SK-N-SH (cell line): ENCODE results near the gene AEBP2. TPM values are rescaled to one million over a fixed set of nuclear protein-coding genes. Genes with fewer than 3 reads are reported as not detected.
A peak's percentile ranks its signal among the peaks of the same experiment; 100 is the strongest.

Source experiments
- CTCF ChIA-PET: fragments of 300-600, 350-600 bp; formaldehyde crosslinking; extraction: SDS; loops from one replicate; lab custom pipeline; 2021; lab: Yijun Ruan, JAX
- POLR2A ChIA-PET: fragments of 350-600 bp; sonication (Branson Sonifier 250); formaldehyde crosslinking; extraction: SDS; loops from one replicate; lab custom pipeline; 2020; ENCODE audit warnings: antibody characterized with exemption, inconsistent platforms; lab: Yijun Ruan, JAX
- DNase-seq: peaks from one replicate; pipeline ENCODE4 v3.0.0; 2012
- H2AFZ ChIP-seq: fragments of 200-600 bp; sonication (generic); 2 replicates; pipeline ENCODE4 v1.8.1; 2016; ENCODE audit warnings: antibody characterized with exemption, mild to moderate bottlenecking, low read depth
- H3F3A ChIP-seq: fragments of 200-600 bp; sonication (generic); replicated peaks from 2 replicates; pipeline ENCODE3; 2016; ENCODE audit warnings: antibody characterized with exemption, mild to moderate bottlenecking; ENCODE audit not compliant: insufficient read depth
- H3K27ac ChIP-seq, 2 experiments: fragments of 200-500 bp in 1 of 2; fragments of 200-600 bp in 1 of 2; sonication (Bioruptor generic) in 1 of 2; sonication (generic), shearing (Covaris generic) in 1 of 2; 2 replicates each; pipeline versions ENCODE4 v1.5.1 to v1.6.1; 2014 to 2016; ENCODE audit warnings: low read depth in 2 of 2, inconsistent platforms in 1 of 2, low read length in 1 of 2, mild to moderate bottlenecking in 1 of 2, mixed read lengths in 1 of 2
- H3K27me3 ChIP-seq: fragments of 200-600 bp; sonication (generic), shearing (Covaris generic); 2 replicates; pipeline ENCODE4 v1.6.1; 2016; ENCODE audit warnings: mixed run types; ENCODE audit not compliant: insufficient read depth
- H3K36me3 ChIP-seq, 2 experiments: fragments of 200-500 bp in 1 of 2; fragments of 200-600 bp in 1 of 2; sonication (Bioruptor generic) in 1 of 2; sonication (generic) in 1 of 2; replicated peaks in 1 of 2; 2 replicates each; pipeline versions ENCODE3 to v1.5.1; 2014 to 2016; ENCODE audit warnings: low read length in 1 of 2, mild to moderate bottlenecking in 1 of 2; ENCODE audit not compliant: insufficient read depth in 2 of 2, control insufficient read depth in 1 of 2
- H3K4me1 ChIP-seq, 2 experiments: fragments of 200-500 bp in 1 of 2; fragments of 200-600 bp in 1 of 2; sonication (Bioruptor generic) in 1 of 2; sonication (generic), shearing (Covaris generic) in 1 of 2; 2 replicates each; pipeline versions ENCODE4 v1.5.1 to v1.6.1; 2014 to 2016; ENCODE audit warnings: low read depth in 1 of 2, low read length in 1 of 2, mixed run types in 1 of 2; ENCODE audit not compliant: insufficient read depth in 2 of 2, control insufficient read depth in 1 of 2
- H3K4me2 ChIP-seq: fragments of 200-600 bp; sonication (generic), shearing (Covaris generic); 2 replicates; pipeline ENCODE4 v1.6.1; 2017; ENCODE audit warnings: mixed run types
- H3K4me3 ChIP-seq, 2 experiments: fragments of 200-500 bp in 1 of 2; fragments of 200-600 bp in 1 of 2; sonication (Bioruptor generic) in 1 of 2; sonication (generic), shearing (Covaris generic) in 1 of 2; 2 replicates each; pipeline versions ENCODE4 v1.5.1 to v1.8.1; 2014 to 2016; ENCODE audit warnings: low read depth in 2 of 2, inconsistent platforms in 1 of 2, low read length in 1 of 2, mild to moderate bottlenecking in 1 of 2, mixed read lengths in 1 of 2, moderate library complexity in 1 of 2
- H3K79me2 ChIP-seq: fragments of 200-600 bp; sonication (generic); 2 replicates; pipeline ENCODE4 v1.8.1; 2017; ENCODE audit warnings: mild to moderate bottlenecking; ENCODE audit not compliant: insufficient read depth
- H3K9ac ChIP-seq: fragments of 200-600 bp; sonication (generic); 2 replicates; pipeline ENCODE4 v1.6.1; 2017; ENCODE audit warnings: mixed run types
- H3K9me2 ChIP-seq: fragments of 200-600 bp; sonication (generic); 2 replicates; pipeline ENCODE4 v1.6.1; 2017; ENCODE audit warnings: mixed run types
- H3K9me3 ChIP-seq: fragments of 200-600 bp; sonication (generic); 2 replicates; pipeline ENCODE4 v1.6.1; 2017; ENCODE audit warnings: mixed run types, mild to moderate bottlenecking, moderate library complexity
- H4K20me1 ChIP-seq: fragments of 200-600 bp; sonication (generic); 2 replicates; pipeline ENCODE4 v1.6.1; 2017; ENCODE audit warnings: mild to moderate bottlenecking, mixed run types; ENCODE audit not compliant: insufficient read depth
- ELF1 ChIP-seq: IDR thresholded peaks from 2 replicates; pipeline ENCODE4 v1.4.0; 2012
- FOSL2 ChIP-seq: IDR thresholded peaks from 2 replicates; pipeline ENCODE4 v1.4.0; 2012; ENCODE audit warnings: low read depth, mild to moderate bottlenecking, moderate library complexity, borderline replicate concordance
- FOXM1 ChIP-seq: IDR thresholded peaks from 2 replicates; pipeline ENCODE4 v1.4.0; 2012; ENCODE audit warnings: low read depth, mild to moderate bottlenecking
- MAX ChIP-seq: IDR thresholded peaks from 2 replicates; pipeline ENCODE4 v1.4.0; 2012; ENCODE audit warnings: low read depth
- MEF2A ChIP-seq: IDR thresholded peaks from 2 replicates; pipeline ENCODE4 v1.4.0; 2012; ENCODE audit warnings: low read depth, borderline replicate concordance
- NFIC ChIP-seq: IDR thresholded peaks from 2 replicates; pipeline ENCODE4 v1.4.0; 2012; ENCODE audit warnings: borderline replicate concordance
- NRF1 ChIP-seq: IDR thresholded peaks from 2 replicates; pipeline ENCODE4 v1.6.1; 2012; ENCODE audit warnings: low read depth, mild to moderate bottlenecking, low read length
- POLR2AphosphoS5 ChIP-seq: IDR thresholded peaks from 2 replicates; pipeline ENCODE4 v1.6.1; 2012; ENCODE audit warnings: low read depth, low read length
- RFX5 ChIP-seq: IDR thresholded peaks from 2 replicates; pipeline ENCODE4 v1.6.1; 2012; ENCODE audit warnings: mild to moderate bottlenecking, improper control_type of control experiment, low read length
- RXRA ChIP-seq: IDR thresholded peaks from 2 replicates; pipeline ENCODE4 v1.4.0; 2012; ENCODE audit warnings: low read depth, mild to moderate bottlenecking, borderline replicate concordance
- SIN3A ChIP-seq: IDR thresholded peaks from 2 replicates; pipeline ENCODE4 v1.6.1; 2012; ENCODE audit warnings: low read depth, mild to moderate bottlenecking, low read length, moderate library complexity, borderline replicate concordance
- SMC3 ChIP-seq: IDR thresholded peaks from 2 replicates; pipeline ENCODE4 v1.6.1; 2012; ENCODE audit warnings: low read depth, low read length, improper control_type of control experiment
- TAF1 ChIP-seq: IDR thresholded peaks from 2 replicates; pipeline ENCODE4 v1.6.1; 2012; ENCODE audit warnings: low read depth, mild to moderate bottlenecking, low read length, moderate library complexity, borderline replicate concordance
- TCF12 ChIP-seq: IDR thresholded peaks from 2 replicates; pipeline ENCODE4 v1.4.0; 2012
- TEAD4 ChIP-seq: IDR thresholded peaks from 2 replicates; pipeline ENCODE4 v1.4.0; 2012; ENCODE audit warnings: mild to moderate bottlenecking, borderline replicate concordance; ENCODE audit not compliant: insufficient read depth
- ZBTB33 ChIP-seq: IDR thresholded peaks from 2 replicates; pipeline ENCODE4 v1.4.0; 2012; ENCODE audit warnings: low read depth, borderline replicate concordance
- WGBS: methylation state at CpG from one replicate; pipeline ENCODE4 v1.1.6; 2017; ENCODE audit warnings: low lambda C conversion rate; 5-methylcytosine and 5-hydroxymethylcytosine counted together
- polyA plus RNA-seq, 3 experiments: library from polyadenylated mRNA; depleted of rRNA; stranded (reverse); fragments of >200 nt; gene quantifications; 2 replicates each; pipeline ENCODE4 v1.2.3, GENCODE V29; 2012
- TF ChIP-seq, protein P1 (sequence below): IDR thresholded peaks from 2 replicates; pipeline ENCODE4; 2012
- TF ChIP-seq, protein P2 (sequence below): IDR thresholded peaks from 2 replicates; pipeline ENCODE4 v1.4.0; 2012; ENCODE audit warnings: low read depth, borderline replicate concordance
- TF ChIP-seq, protein P3 (sequence below): IDR thresholded peaks from 2 replicates; pipeline ENCODE4 v1.6.1; 2012; ENCODE audit warnings: mild to moderate bottlenecking, low read depth, low read length, moderate library complexity

AEBP2 gene
- polyA plus RNA-seq, 1 of the 3 experiments (the other 2 are of a cell fraction), result 10.4 TPM

GRCh38 chr12:19515179-19515578 is 75.9 kb downstream of the AEBP2 start:
- no peak overlapping the region for H2AFZ ChIP-seq
- no peaks in the 10 kb centered on the region for H3K9me3 ChIP-seq
- CTCF ChIA-PET, result interaction anchor here (1.2 kb wide), 1 partner anchor 13 kb away, joined by 3 read pairs; no protein-coding TSS in a partner anchor
- peaks cover 28 to 75% of the 10 kb centered on the region in 2 experiments for H3K36me3 ChIP-seq
- H3K9me2 ChIP-seq, result no peaks in the 10 kb centered on the region
- H3K4me3 ChIP-seq, result no peak overlapping the region
- no peak overlapping the region for H3K27ac ChIP-seq
- 81% methylated on average over 5 of the region's 5 CpGs for WGBS
- peaks cover 65% of the 10 kb centered on the region; the same call in 1 of the 2 replicates for H3K79me2 ChIP-seq
- H3F3A ChIP-seq, result peaks cover 4% of the 10 kb centered on the region
- H3K27me3 ChIP-seq, result no peaks in the 10 kb centered on the region
- TF ChIP-seq NRF1 (no peak), ZBTB33 (no peak)
- TF ChIP-seq, all 33 proteins: peak for 0
- Histone ChIP-seq H3K4me2 (no peak overlapping the region), H3K9ac (no peak overlapping the region), H4K20me1 (no peaks in the 10 kb centered on the region; the same call in 1 of the 2 replicates), H3K4me1 (peaks cover 0 to 11% of the 10 kb centered on the region in 2 experiments)
- DNase-seq, result no peak
- POLR2A ChIA-PET, result no interaction called here

DNA sequence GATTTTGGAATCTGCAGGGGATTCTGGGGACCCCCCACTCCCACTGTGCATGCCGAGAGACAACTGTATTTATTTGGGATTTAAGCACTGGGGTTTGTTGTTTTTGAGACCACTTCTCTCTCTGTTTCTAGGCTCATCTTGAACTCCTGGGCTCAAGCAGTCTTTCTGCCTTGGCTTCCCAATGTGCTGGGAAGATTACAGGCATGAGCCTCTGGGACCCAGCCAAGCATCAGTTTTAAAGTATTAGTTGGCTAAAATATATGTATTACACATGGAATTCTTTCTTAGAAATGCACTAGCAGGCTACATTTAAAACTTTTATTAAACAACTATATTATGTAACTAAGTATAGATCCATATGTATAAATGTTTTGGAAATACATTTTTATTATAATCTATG is 78.3 kb downstream of the AEBP2 start:
- no peak for TF ChIP-seq MAX
- TF ChIP-seq, protein P1, sequence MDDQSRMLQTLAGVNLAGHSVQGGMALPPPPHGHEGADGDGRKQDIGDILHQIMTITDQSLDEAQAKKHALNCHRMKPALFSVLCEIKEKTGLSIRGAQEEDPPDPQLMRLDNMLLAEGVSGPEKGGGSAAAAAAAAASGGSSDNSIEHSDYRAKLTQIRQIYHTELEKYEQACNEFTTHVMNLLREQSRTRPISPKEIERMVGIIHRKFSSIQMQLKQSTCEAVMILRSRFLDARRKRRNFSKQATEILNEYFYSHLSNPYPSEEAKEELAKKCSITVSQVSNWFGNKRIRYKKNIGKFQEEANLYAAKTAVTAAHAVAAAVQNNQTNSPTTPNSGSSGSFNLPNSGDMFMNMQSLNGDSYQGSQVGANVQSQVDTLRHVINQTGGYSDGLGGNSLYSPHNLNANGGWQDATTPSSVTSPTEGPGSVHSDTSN, result no peak
- TF ChIP-seq, protein P2, sequence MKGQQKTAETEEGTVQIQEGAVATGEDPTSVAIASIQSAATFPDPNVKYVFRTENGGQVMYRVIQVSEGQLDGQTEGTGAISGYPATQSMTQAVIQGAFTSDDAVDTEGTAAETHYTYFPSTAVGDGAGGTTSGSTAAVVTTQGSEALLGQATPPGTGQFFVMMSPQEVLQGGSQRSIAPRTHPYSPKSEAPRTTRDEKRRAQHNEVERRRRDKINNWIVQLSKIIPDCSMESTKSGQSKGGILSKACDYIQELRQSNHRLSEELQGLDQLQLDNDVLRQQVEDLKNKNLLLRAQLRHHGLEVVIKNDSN, result no peak
- no peak for TF ChIP-seq FOXM1
- TF ChIP-seq NRF1, result no peak
- TF ChIP-seq TCF12, result no peak
- TF ChIP-seq SMC3, result no peak
- no peak for TF ChIP-seq SIN3A
- TF ChIP-seq RFX5, result no peak
- no peak for TF ChIP-seq FOSL2
- no peak for TF ChIP-seq POLR2AphosphoS5
- no peak for TF ChIP-seq ELF1
- TF ChIP-seq TAF1, result no peak
- TF ChIP-seq NFIC, result no peak
- no peak for TF ChIP-seq MEF2A
- no peak for TF ChIP-seq TEAD4
- TF ChIP-seq RXRA, result no peak
- TF ChIP-seq, protein P3, sequence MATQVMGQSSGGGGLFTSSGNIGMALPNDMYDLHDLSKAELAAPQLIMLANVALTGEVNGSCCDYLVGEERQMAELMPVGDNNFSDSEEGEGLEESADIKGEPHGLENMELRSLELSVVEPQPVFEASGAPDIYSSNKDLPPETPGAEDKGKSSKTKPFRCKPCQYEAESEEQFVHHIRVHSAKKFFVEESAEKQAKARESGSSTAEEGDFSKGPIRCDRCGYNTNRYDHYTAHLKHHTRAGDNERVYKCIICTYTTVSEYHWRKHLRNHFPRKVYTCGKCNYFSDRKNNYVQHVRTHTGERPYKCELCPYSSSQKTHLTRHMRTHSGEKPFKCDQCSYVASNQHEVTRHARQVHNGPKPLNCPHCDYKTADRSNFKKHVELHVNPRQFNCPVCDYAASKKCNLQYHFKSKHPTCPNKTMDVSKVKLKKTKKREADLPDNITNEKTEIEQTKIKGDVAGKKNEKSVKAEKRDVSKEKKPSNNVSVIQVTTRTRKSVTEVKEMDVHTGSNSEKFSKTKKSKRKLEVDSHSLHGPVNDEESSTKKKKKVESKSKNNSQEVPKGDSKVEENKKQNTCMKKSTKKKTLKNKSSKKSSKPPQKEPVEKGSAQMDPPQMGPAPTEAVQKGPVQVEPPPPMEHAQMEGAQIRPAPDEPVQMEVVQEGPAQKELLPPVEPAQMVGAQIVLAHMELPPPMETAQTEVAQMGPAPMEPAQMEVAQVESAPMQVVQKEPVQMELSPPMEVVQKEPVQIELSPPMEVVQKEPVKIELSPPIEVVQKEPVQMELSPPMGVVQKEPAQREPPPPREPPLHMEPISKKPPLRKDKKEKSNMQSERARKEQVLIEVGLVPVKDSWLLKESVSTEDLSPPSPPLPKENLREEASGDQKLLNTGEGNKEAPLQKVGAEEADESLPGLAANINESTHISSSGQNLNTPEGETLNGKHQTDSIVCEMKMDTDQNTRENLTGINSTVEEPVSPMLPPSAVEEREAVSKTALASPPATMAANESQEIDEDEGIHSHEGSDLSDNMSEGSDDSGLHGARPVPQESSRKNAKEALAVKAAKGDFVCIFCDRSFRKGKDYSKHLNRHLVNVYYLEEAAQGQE, result no peak
- no peaks in the 10 kb centered on the region for H3K9me2 ChIP-seq
- H3F3A ChIP-seq, result peaks cover 10% of the 10 kb centered on the region
- H2AFZ ChIP-seq, result no peak overlapping the region
- H3K36me3 ChIP-seq, result peaks cover 31 to 76% of the 10 kb centered on the region in 2 experiments
- H4K20me1 ChIP-seq, result no peaks in the 10 kb centered on the region
- no peak overlapping the region for H3K4me3 ChIP-seq
- H3K9me3 ChIP-seq, result no peaks in the 10 kb centered on the region
- H3K4me2 ChIP-seq, result no peak overlapping the region
- ChIA-PET CTCF (no interaction called here), POLR2A (no interaction called here)
- peak overlapping the region in 1 of 2 experiments; percentile 15; a peak in 1 of 4 replicates for H3K27ac ChIP-seq
- H3K27me3 ChIP-seq, result no peaks in the 10 kb centered on the region
- 100% methylated on average over 1 of the region's 1 CpG for WGBS
- DNase-seq, result no peak
- peaks cover 0 to 18% of the 10 kb centered on the region in 2 experiments; a peak in 3 of 4 replicates for H3K4me1 ChIP-seq
- peaks cover 47% of the 10 kb centered on the region; the same call in 1 of the 2 replicates for H3K79me2 ChIP-seq
- H3K9ac ChIP-seq, result no peak overlapping the region
